Trophoblast cell (in vitro differentiated cells and primary cell): ENCODE measurements around the gene NUDT19. TPM values are rescaled to one million over a fixed set of nuclear protein-coding genes. Genes with fewer than 3 reads are reported as not detected.

Experiments used
- DNase-seq, 2 donors: peaks; one replicate each; pipeline ENCODE4 v3.0.0-alpha.2; 2016
- H2AFZ ChIP-seq: 2 replicates; pipeline ENCODE4 v1.6.1; 2013; ENCODE audit warnings: low read length, moderate library complexity, mild to moderate bottlenecking; ENCODE audit not compliant: insufficient read depth, poor library complexity
- H2AK5ac ChIP-seq: 2 replicates; pipeline ENCODE4 v1.6.1; 2013; ENCODE audit warnings: mild to moderate bottlenecking, low read length
- H2BK120ac ChIP-seq: 2 replicates; pipeline ENCODE4 v1.6.1; 2013; ENCODE audit warnings: low read length, mild to moderate bottlenecking, moderate library complexity; ENCODE audit not compliant: insufficient read depth, poor library complexity
- H2BK12ac ChIP-seq: 2 replicates; pipeline ENCODE4 v1.6.1; 2013; ENCODE audit warnings: mild to moderate bottlenecking, low read length, moderate library complexity
- H2BK5ac ChIP-seq: 2 replicates; pipeline ENCODE4 v1.6.1; 2013; ENCODE audit warnings: low read length, low read depth, moderate library complexity, mild to moderate bottlenecking; ENCODE audit not compliant: poor library complexity
- H3K14ac ChIP-seq: 2 replicates; pipeline ENCODE4 v1.6.1; 2013; ENCODE audit warnings: mild to moderate bottlenecking, low read length
- H3K18ac ChIP-seq: 2 replicates; pipeline ENCODE4 v1.6.1; 2013; ENCODE audit warnings: mild to moderate bottlenecking, low read length
- H3K23ac ChIP-seq: 2 replicates; pipeline ENCODE4 v1.6.1; 2013; ENCODE audit warnings: low read length
- H3K27ac ChIP-seq: 2 replicates; pipeline ENCODE4 v1.5.1; 2013; ENCODE audit warnings: low read depth, mild to moderate bottlenecking, inconsistent platforms, low read length, moderate library complexity
- H3K27me3 ChIP-seq: 2 replicates; pipeline ENCODE4 v1.6.1; 2013; ENCODE audit warnings: inconsistent platforms, mild to moderate bottlenecking, low read length, moderate library complexity; ENCODE audit not compliant: insufficient read depth
- H3K36me3 ChIP-seq, 2 experiments: 1 replicate in 1 of 2; 2 replicates in 1 of 2; pipeline ENCODE4 v1.6.1; 2013; ENCODE audit warnings: low read length in 2 of 2, mild to moderate bottlenecking in 2 of 2, moderate library complexity in 1 of 2; ENCODE audit not compliant: insufficient read depth in 2 of 2, control insufficient read depth in 1 of 2
- H3K4ac ChIP-seq: 2 replicates; pipeline ENCODE4 v1.6.1; 2013; ENCODE audit warnings: low read depth, mild to moderate bottlenecking, low read length, moderate library complexity
- H3K4me1 ChIP-seq, 2 experiments: 1 replicate in 1 of 2; 2 replicates in 1 of 2; pipeline ENCODE4 v1.6.1; 2013; ENCODE audit warnings: low read length in 2 of 2, mild to moderate bottlenecking in 2 of 2, moderate library complexity in 1 of 2; ENCODE audit not compliant: insufficient read depth in 2 of 2, control insufficient read depth in 1 of 2
- H3K4me2 ChIP-seq: 2 replicates; pipeline ENCODE4 v1.6.1; 2013; ENCODE audit warnings: inconsistent platforms, mild to moderate bottlenecking, low read length, moderate library complexity
- H3K4me3 ChIP-seq: 2 replicates; pipeline ENCODE4 v1.5.1; 2013; ENCODE audit warnings: mild to moderate bottlenecking, low read depth, low read length, inconsistent platforms
- H3K79me1 ChIP-seq: one replicate; pipeline ENCODE4 v1.6.1; 2013; ENCODE audit warnings: low read length
- H3K79me2 ChIP-seq: 2 replicates; pipeline ENCODE4 v1.6.1; 2013; ENCODE audit warnings: low read length, mild to moderate bottlenecking; ENCODE audit not compliant: control insufficient read depth, insufficient read depth, poor library complexity
- H3K9ac ChIP-seq: 2 replicates; pipeline ENCODE4 v1.6.1; 2013; ENCODE audit warnings: mild to moderate bottlenecking, low read length
- H3K9me3 ChIP-seq: 2 replicates; pipeline ENCODE4 v1.6.1; 2013; ENCODE audit warnings: low read depth, mild to moderate bottlenecking, control low read depth, inconsistent platforms, low read length; ENCODE audit not compliant: insufficient read depth
- H4K12ac ChIP-seq: 2 replicates; pipeline ENCODE4 v1.6.1; 2013; ENCODE audit warnings: low read depth, mild to moderate bottlenecking, low read length, moderate library complexity
- H4K8ac ChIP-seq: 2 replicates; pipeline ENCODE4 v1.6.1; 2013; ENCODE audit warnings: low read depth, mild to moderate bottlenecking, low read length, moderate library complexity
- H4K91ac ChIP-seq: one replicate; pipeline ENCODE4 v1.6.1; 2013; ENCODE audit warnings: low read depth, mild to moderate bottlenecking, low read length, moderate library complexity
- WGBS: extraction: QIAGEN DNeasy Blood & Tissue Kit; methylation state at CpG from one replicate; pipeline ENCODE4 v1.1.7; 2013; ENCODE audit warnings: missing lambda C conversion rate; ENCODE audit not compliant: insufficient read length, insufficient coverage; ENCODE audit errors: extremely low coverage; 5-methylcytosine and 5-hydroxymethylcytosine counted together
- polyA plus RNA-seq: library from polyadenylated mRNA; stranded (reverse); fragments of 200-250 nt; gene quantifications from 2 replicates; pipeline ENCODE4 v1.2.3, GENCODE V29; 2013

Gene NUDT19
- 2.7 TPM in 2 replicates for polyA plus RNA-seq

DNA sequence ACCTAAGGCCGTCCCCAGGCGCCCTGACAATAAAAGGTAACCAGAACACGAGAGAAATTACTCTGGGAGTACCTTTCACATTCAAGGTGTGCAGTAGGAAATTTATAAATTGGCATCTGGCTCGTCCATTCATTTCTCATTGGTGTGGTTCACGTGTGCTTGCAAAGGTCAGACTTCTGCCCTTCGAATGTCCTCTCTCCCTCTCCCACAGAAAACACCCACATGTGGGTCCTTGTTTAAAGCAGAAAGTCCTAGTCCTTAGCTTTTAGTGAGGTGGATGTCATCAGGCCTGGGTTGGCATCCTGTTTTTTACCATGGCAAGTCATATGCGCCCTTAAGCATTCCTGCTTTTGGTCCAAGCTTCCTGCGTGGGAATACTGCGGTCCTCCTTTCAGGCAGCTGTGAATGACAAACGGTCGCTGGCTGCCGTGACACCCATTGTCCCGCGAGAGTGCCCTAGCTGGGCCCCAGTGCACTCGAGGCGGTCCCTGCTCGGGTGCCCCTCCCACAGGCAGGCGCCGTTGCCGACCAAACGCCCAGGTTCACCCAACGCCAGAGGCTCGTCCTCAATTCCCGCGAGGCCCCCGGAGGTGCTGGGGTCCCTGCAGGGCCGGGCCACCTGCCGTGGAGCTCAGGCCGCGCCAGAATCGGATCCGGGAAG is at the start of gene NUDT19:
Gene NUDT19 (plus strand): TSS at position 531 of the 661 bp plus-strand sequence. CDS start 140 bp downstream, outside the sequence.
- H4K12ac ChIP-seq, result peak within 1 kb of the TSS; percentile 61
- no peaks in the 10 kb centered on the region for H3K9me3 ChIP-seq
- H3K4me2 ChIP-seq, result peak within 1 kb of the TSS; percentile 78
- peak within 1 kb of the TSS; percentile 73 for H3K4me3 ChIP-seq
- H3K4me1 ChIP-seq, result peaks cover 9 to 12% of the 10 kb centered on the region in 2 experiments
- H3K27me3 ChIP-seq, result no peaks in the 10 kb centered on the region
- H2BK5ac ChIP-seq, result peak within 1 kb of the TSS; percentile 14
- peak within 1 kb of the TSS; percentile 84 for H2AK5ac ChIP-seq
- H4K8ac ChIP-seq, result peak within 1 kb of the TSS; percentile 78
- H2AFZ ChIP-seq, result peak within 1 kb of the TSS; percentile 92
- peak within 1 kb of the TSS; percentile 54 for H3K9ac ChIP-seq
- H3K14ac ChIP-seq, result peak within 1 kb of the TSS; percentile 91
- peak within 1 kb of the TSS; percentile 49 for H3K4ac ChIP-seq
- no peak within 1 kb of the TSS for H3K27ac ChIP-seq
- H2BK12ac ChIP-seq, result no peak within 1 kb of the TSS
- no CpG with 5 or more reads among the region's 32 CpGs for WGBS
- peak within 1 kb of the TSS; percentile 74 for H4K91ac ChIP-seq
- H3K36me3 ChIP-seq, result no peaks in the 10 kb centered on the region
- H3K18ac ChIP-seq, result peak within 1 kb of the TSS; percentile 55
- peaks cover 10% of the 10 kb centered on the region for H3K79me1 ChIP-seq
- no peak within 1 kb of the TSS for H3K23ac ChIP-seq
- H3K79me2 ChIP-seq, result peaks cover 5% of the 10 kb centered on the region
- peak; percentile 45 to 66 for DNase-seq
- peak within 1 kb of the TSS; percentile 48 for H2BK120ac ChIP-seq

DNA sequence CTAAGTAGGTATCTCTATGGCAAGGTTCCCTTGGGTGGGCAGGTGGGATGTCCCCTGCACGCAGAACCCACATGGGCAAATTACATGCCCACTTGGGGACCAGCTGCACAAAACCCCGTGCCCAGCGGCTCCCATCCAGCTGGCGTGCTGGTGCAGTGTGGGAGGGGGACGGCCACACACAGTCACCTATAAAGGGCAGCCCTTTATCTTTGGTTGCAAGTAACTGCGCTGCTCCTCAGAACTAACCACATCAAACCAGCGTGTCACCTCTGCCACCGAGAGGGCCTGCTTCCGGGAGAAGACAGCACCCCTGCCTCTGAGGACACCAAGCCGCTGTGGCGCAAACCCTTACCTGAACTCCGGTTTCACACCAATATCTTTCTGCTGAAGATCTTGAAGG is 48.9 kb upstream of the NUDT19 start:
- no peak for DNase-seq
- Histone ChIP-seq H2AFZ (no peak overlapping the region), H2BK12ac (no peak overlapping the region), H4K12ac (no peak overlapping the region), H3K27ac (no peak overlapping the region), H4K8ac (no peak overlapping the region), H3K79me1 (no peaks in the 10 kb centered on the region), H3K23ac (no peak overlapping the region), H3K9me3 (peaks cover 3% of the 10 kb centered on the region), H4K91ac (no peak overlapping the region), H2BK120ac (no peak overlapping the region), H3K4me2 (no peak overlapping the region), H3K27me3 (no peaks in the 10 kb centered on the region), H2AK5ac (no peak overlapping the region), H3K4me3 (no peak overlapping the region), H3K4me1 (no peaks in the 10 kb centered on the region), H3K36me3 (peaks cover 46 to 68% of the 10 kb centered on the region in 2 experiments), H3K18ac (no peak overlapping the region), H3K9ac (no peak overlapping the region), H2BK5ac (no peak overlapping the region), H3K4ac (no peak overlapping the region), H3K79me2 (no peaks in the 10 kb centered on the region), H3K14ac (no peak overlapping the region)
- WGBS, result no CpG with 5 or more reads among the region's 12 CpGs

DNA sequence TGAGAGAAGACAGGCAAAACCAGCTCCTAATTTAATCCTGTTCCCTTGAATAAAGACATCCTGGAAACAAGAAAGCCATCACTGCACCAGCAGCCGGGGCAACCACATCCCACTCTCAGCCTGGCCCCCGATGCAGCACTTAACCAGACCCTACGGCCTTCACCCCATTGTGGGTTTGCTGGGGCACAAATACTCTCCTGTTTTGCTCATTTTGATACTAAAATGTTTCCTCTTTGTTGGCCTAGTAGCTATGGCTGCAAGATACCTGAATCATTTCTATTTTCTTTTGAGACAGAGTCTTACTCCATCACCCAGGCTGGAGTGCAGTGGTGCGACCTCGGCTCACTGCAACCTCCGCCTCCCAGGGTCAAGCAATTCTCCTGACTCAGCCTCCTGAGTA is 45.1 kb upstream of the NUDT19 start:
- H3K79me1 ChIP-seq, result no peaks in the 10 kb centered on the region
- H2AFZ ChIP-seq, result no peak overlapping the region
- H3K4ac ChIP-seq, result no peak overlapping the region
- peaks cover 2% of the 10 kb centered on the region for H3K9me3 ChIP-seq
- H2BK12ac ChIP-seq, result no peak overlapping the region
- no peak overlapping the region for H3K27ac ChIP-seq
- no peak overlapping the region for H3K14ac ChIP-seq
- H2AK5ac ChIP-seq, result no peak overlapping the region
- no peak for DNase-seq
- H3K9ac ChIP-seq, result no peak overlapping the region
- H3K27me3 ChIP-seq, result no peaks in the 10 kb centered on the region
- H4K12ac ChIP-seq, result no peak overlapping the region
- no peak overlapping the region for H3K4me3 ChIP-seq
- H3K4me1 ChIP-seq, result peaks cover 0 to under 1% of the 10 kb centered on the region in 2 experiments
- no peak overlapping the region for H4K91ac ChIP-seq
- no CpG with 5 or more reads among the region's 6 CpGs for WGBS
- H4K8ac ChIP-seq, result no peak overlapping the region
- H3K36me3 ChIP-seq, result peaks cover 39 to 51% of the 10 kb centered on the region in 2 experiments
- no peak overlapping the region for H2BK5ac ChIP-seq
- H3K79me2 ChIP-seq, result no peaks in the 10 kb centered on the region
- H2BK120ac ChIP-seq, result no peak overlapping the region
- H3K18ac ChIP-seq, result no peak overlapping the region
- H3K4me2 ChIP-seq, result no peak overlapping the region
- H3K23ac ChIP-seq, result no peak overlapping the region

DNA sequence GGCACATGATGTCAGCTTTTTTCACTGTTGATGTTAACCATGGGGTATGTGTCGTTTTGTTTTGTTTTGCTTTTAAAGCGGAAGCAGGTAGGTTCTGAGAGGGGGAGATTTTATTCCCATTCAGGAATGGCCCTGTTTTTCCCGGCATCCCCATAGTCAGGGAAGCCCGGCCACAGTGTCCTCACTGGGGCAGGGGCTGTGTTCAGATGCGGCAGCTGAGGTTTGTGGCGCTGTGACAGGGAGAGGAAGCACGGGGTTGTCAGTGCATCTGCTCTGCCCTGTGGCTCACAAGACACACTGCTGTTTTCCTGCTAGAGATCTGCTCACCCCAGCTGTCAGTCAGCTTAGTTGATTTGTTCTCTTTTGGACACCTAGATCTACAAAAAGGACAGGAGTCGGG is 44.3 kb upstream of the NUDT19 start:
- H3K4me3 ChIP-seq, result no peak overlapping the region
- no peak overlapping the region for H3K4me2 ChIP-seq
- H3K79me2 ChIP-seq, result no peaks in the 10 kb centered on the region
- H4K91ac ChIP-seq, result no peak overlapping the region
- H3K9me3 ChIP-seq, result peaks cover 2% of the 10 kb centered on the region
- H3K27me3 ChIP-seq, result no peaks in the 10 kb centered on the region
- peak overlapping the region; percentile 55 for H3K9ac ChIP-seq
- no peak overlapping the region for H4K12ac ChIP-seq
- no peak overlapping the region for H2AFZ ChIP-seq
- no peak overlapping the region for H2BK120ac ChIP-seq
- peak overlapping the region; percentile 12 for H3K23ac ChIP-seq
- no peak for DNase-seq
- H2BK5ac ChIP-seq, result no peak overlapping the region
- H3K79me1 ChIP-seq, result no peaks in the 10 kb centered on the region
- H2AK5ac ChIP-seq, result no peak overlapping the region
- H4K8ac ChIP-seq, result no peak overlapping the region
- H3K18ac ChIP-seq, result no peak overlapping the region
- H3K36me3 ChIP-seq, result peaks cover 35 to 44% of the 10 kb centered on the region in 2 experiments
- no CpG with 5 or more reads among the region's 8 CpGs for WGBS
- H3K4ac ChIP-seq, result no peak overlapping the region
- no peak overlapping the region for H3K27ac ChIP-seq
- H3K14ac ChIP-seq, result no peak overlapping the region
- no peak overlapping the region for H2BK12ac ChIP-seq
- peaks cover 0 to 2% of the 10 kb centered on the region in 2 experiments for H3K4me1 ChIP-seq
